HEK293 (cell line): ENCODE data around the gene GAST.

Experiments
- CTCF ChIP-seq: fragments of 450-650 bp; formaldehyde crosslinking; IDR thresholded peaks from 2 replicates; pipeline ENCODE4 v1.5.1; 2016; ENCODE audit warnings: missing biosample characterization, missing genetic modification characterization
- HOXA7 ChIP-seq: sonication (generic); formaldehyde crosslinking; IDR thresholded peaks from 2 replicates; pipeline ENCODE4 v1.8.1; 2022; ENCODE audit warnings: missing genetic modification reagents, borderline replicate concordance
- PATZ1 ChIP-seq: fragments of 450-650 bp; formaldehyde crosslinking; IDR thresholded peaks from 2 replicates; pipeline ENCODE4 v1.5.1; 2016; ENCODE audit warnings: missing biosample characterization, missing genetic modification characterization
- REPIN1 ChIP-seq: fragments of 450-650 bp; formaldehyde crosslinking; IDR thresholded peaks from 2 replicates; pipeline ENCODE4 v1.5.1; 2017; ENCODE audit warnings: missing biosample characterization, missing genetic modification characterization, low read depth
- REST ChIP-seq: fragments of 450-650 bp; formaldehyde crosslinking; IDR thresholded peaks from 2 replicates; pipeline ENCODE4 v1.5.1; 2016; ENCODE audit warnings: missing biosample characterization, missing genetic modification characterization
- YY1 ChIP-seq: fragments of 450-650 bp; formaldehyde crosslinking; IDR thresholded peaks from 2 replicates; pipeline ENCODE4 v1.5.1; 2018; ENCODE audit warnings: missing biosample characterization, missing genetic modification characterization
- ZBTB10 ChIP-seq: fragments of 450-650 bp; formaldehyde crosslinking; IDR thresholded peaks from 2 replicates; pipeline ENCODE4 v1.5.1; 2016; ENCODE audit warnings: missing biosample characterization, missing genetic modification characterization
- ZFP37 ChIP-seq: fragments of 450-650 bp; formaldehyde crosslinking; IDR thresholded peaks from 2 replicates; pipeline ENCODE4 v1.5.1; 2016; ENCODE audit warnings: missing biosample characterization, missing genetic modification characterization
- ZNF274 ChIP-seq, 2 experiments: fragments of 200-500 bp in 1 of 2; fragments of 450-650 bp in 1 of 2; sonication (Bioruptor generic) in 1 of 2; formaldehyde crosslinking in 1 of 2; IDR thresholded peaks; 2 replicates each; pipeline versions ENCODE4 v1.5.1 to v1.6.1; 2014 to 2016; ENCODE audit warnings: borderline replicate concordance in 1 of 2, inconsistent platforms in 1 of 2, low read length in 1 of 2, missing biosample characterization in 1 of 2, missing genetic modification characterization in 1 of 2
- ZNF350 ChIP-seq: fragments of 450-650 bp; formaldehyde crosslinking; IDR thresholded peaks from 2 replicates; pipeline ENCODE4 v1.5.0; 2017; ENCODE audit warnings: missing biosample characterization, mild to moderate bottlenecking, missing genetic modification characterization
- ZNF488 ChIP-seq: fragments of 450-650 bp; formaldehyde crosslinking; IDR thresholded peaks from 2 replicates; pipeline ENCODE4 v1.5.1; 2016; ENCODE audit warnings: missing biosample characterization, missing genetic modification characterization
- ZNF561 ChIP-seq: fragments of 450-650 bp; IDR thresholded peaks from 2 replicates; pipeline ENCODE4 v1.5.1; 2018; ENCODE audit warnings: missing biosample characterization, missing genetic modification characterization, borderline replicate concordance
- ZNF660 ChIP-seq: fragments of 450-650 bp; IDR thresholded peaks from 2 replicates; pipeline ENCODE4 v1.5.1; 2018; ENCODE audit warnings: missing biosample characterization, mild to moderate bottlenecking, missing genetic modification characterization
- ZNF830 ChIP-seq: fragments of 450-650 bp; IDR thresholded peaks from 2 replicates; pipeline ENCODE4 v1.5.0; 2018; ENCODE audit warnings: missing biosample characterization, missing genetic modification characterization, low read depth, mild to moderate bottlenecking, moderate library complexity

- TF ChIP-seq ZBTB10 (tag by site-specific recombination): no peak
- no peak for TF ChIP-seq PATZ1 (tag by site-specific recombination)
- TF ChIP-seq CTCF (tag by site-specific recombination): no peak
- no peak for TF ChIP-seq YY1 (tag by site-specific recombination)
- no peak for TF ChIP-seq ZNF830 (tag by site-specific recombination)
- TF ChIP-seq REPIN1 (tag by site-specific recombination): no peak
- no peak for TF ChIP-seq ZNF274 (IDR thresholded peaks at IDR 0.05; ENCODE audit: low read length)
- no peak for TF ChIP-seq ZNF274 (tag by site-specific recombination; IDR thresholded peaks at IDR 0.05; ENCODE audit: borderline replicate concordance)
- no peak for TF ChIP-seq ZNF350 (tag by site-specific recombination)
- no peak for TF ChIP-seq HOXA7 (CRISPR knock-in tag)
- TF ChIP-seq ZNF660 (tag by site-specific recombination): no peak
- TF ChIP-seq ZFP37 (tag by site-specific recombination): no peak
- no peak for TF ChIP-seq REST (tag by site-specific recombination)
- TF ChIP-seq ZNF488 (tag by site-specific recombination): no peak
- TF ChIP-seq ZNF561 (tag by site-specific recombination): no peak
Observed at GRCh38 chr17:41737680-41738023, 25.5 kb downstream of the GAST start.
